Thyroid gland (tissue), 4 donors: Measurements from ENCODE around the gene RPL31. TPM values are rescaled to one million over a fixed set of nuclear protein-coding genes. Genes with fewer than 3 reads are reported as not detected.

Experiments
- DNase-seq, 2 donors: peaks; one replicate each; pipeline ENCODE4 v3.0.0-alpha.2; 2019
- H3K27ac ChIP-seq, 3 donors: fragments of 200-600 bp; sonication (generic); 1 replicate in 2 of 3; 2 replicates in 1 of 3; pipeline ENCODE4 v1.5.1; 2016 to 2019; ENCODE audit warnings: mild to moderate bottlenecking in 1 of 3, moderate library complexity in 1 of 3
- H3K27me3 ChIP-seq: fragments of 200-600 bp; sonication (generic); one replicate; pipeline ENCODE4 v1.5.1; 2019
- H3K36me3 ChIP-seq, 2 donors: fragments of 200-600 bp; sonication (generic); one replicate each; pipeline ENCODE4 v1.5.1; 2016 to 2019
- H3K4me1 ChIP-seq, 2 donors: fragments of 200-600 bp; sonication (generic); one replicate each; pipeline ENCODE4 v1.5.1; 2017 to 2019
- H3K4me3 ChIP-seq, 3 donors: fragments of 200-600 bp; sonication (generic); replicated peaks in 1 of 3; 1 replicate in 2 of 3; 2 replicates in 1 of 3; pipeline ENCODE4 v1.5.1; 2016; ENCODE audit warnings: mild to moderate bottlenecking in 1 of 3
- H3K9me3 ChIP-seq: fragments of 200-600 bp; sonication (generic); one replicate; pipeline ENCODE4 v1.5.1; 2017
- POLR2A ChIP-seq, 2 donors: fragments of 450-650 bp; IDR thresholded peaks; one replicate each; pipeline ENCODE4 v1.6.1; 2017; ENCODE audit warnings: antibody characterized with exemption in 2 of 2, mild to moderate bottlenecking in 2 of 2, moderate library complexity in 1 of 2
- WGBS, 2 donors: methylation state at CpG; one replicate each; pipeline ENCODE4 v1.1.5; 2017; 5-methylcytosine and 5-hydroxymethylcytosine counted together
- intact Hi-C: fragments of 100-400 bp; cut with DNase I; formaldehyde crosslinking; loops from one replicate; pipeline ENCODE4 v1.15.1; 2023
- total RNA-seq, 4 donors: library from RNA; depleted of rRNA; stranded (reverse); fragments of >200 nt; gene quantifications; one replicate each; pipeline ENCODE4 v1.2.3, GENCODE V29; 2016
- TF ChIP-seq, protein P1 (sequence below), 6 experiments: fragments of 200-600 bp in 3 of 6; fragments of 450-650 bp in 3 of 6; sonication (generic) in 3 of 6; IDR thresholded peaks; one replicate each; pipeline ENCODE4 v1.5.1; 2016 to 2019; ENCODE audit warnings: antibody characterized with exemption in 6 of 6, mild to moderate bottlenecking in 2 of 6, inconsistent platforms in 1 of 6, moderate library complexity in 1 of 6

Gene RPL31
- total RNA-seq, 4 donors from 2014 or later = 216 to 1,406 (median 718) TPM

DNA sequence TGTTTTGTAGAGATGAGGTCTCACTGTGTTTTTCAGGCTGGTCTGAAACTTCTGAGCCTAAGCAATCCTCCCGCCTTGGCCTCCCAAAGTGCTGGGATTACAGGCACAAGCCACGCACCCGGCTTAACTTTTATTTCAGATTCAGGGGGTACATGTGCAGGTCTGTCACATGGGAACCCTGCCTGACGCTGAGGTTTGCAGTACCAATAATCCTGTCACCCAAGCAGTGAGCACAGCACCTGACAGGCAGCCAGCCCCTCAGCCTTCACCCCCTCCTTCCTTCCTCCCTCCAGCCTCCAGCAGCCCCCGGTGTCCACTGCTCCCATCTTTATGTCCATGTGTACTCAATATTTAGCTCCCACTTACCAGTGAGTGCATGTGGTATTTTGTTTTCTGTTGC, 46.0 kb upstream of the RPL31 start:
- Histone ChIP-seq H3K27ac (no peak overlapping the region), H3K4me1 (peaks cover 5 to 17% of the 10 kb centered on the region in 2 donors), H3K9me3 (no peaks in the 10 kb centered on the region), H3K27me3 (no peaks in the 10 kb centered on the region), H3K36me3 (no peaks in the 10 kb centered on the region), H3K4me3 (no peak overlapping the region)
- DNase-seq = no peak
- TF ChIP-seq POLR2A (IDR thresholded peaks at IDR 0.05) = no peak
- TF ChIP-seq, protein P1, sequence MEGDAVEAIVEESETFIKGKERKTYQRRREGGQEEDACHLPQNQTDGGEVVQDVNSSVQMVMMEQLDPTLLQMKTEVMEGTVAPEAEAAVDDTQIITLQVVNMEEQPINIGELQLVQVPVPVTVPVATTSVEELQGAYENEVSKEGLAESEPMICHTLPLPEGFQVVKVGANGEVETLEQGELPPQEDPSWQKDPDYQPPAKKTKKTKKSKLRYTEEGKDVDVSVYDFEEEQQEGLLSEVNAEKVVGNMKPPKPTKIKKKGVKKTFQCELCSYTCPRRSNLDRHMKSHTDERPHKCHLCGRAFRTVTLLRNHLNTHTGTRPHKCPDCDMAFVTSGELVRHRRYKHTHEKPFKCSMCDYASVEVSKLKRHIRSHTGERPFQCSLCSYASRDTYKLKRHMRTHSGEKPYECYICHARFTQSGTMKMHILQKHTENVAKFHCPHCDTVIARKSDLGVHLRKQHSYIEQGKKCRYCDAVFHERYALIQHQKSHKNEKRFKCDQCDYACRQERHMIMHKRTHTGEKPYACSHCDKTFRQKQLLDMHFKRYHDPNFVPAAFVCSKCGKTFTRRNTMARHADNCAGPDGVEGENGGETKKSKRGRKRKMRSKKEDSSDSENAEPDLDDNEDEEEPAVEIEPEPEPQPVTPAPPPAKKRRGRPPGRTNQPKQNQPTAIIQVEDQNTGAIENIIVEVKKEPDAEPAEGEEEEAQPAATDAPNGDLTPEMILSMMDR (IDR thresholded peaks at IDR 0.05) = no peak
- 96 to 98% methylated on average over 5 of the region's 5 CpGs for WGBS, 2 donors
- intact Hi-C loops = no loop called here

DNA sequence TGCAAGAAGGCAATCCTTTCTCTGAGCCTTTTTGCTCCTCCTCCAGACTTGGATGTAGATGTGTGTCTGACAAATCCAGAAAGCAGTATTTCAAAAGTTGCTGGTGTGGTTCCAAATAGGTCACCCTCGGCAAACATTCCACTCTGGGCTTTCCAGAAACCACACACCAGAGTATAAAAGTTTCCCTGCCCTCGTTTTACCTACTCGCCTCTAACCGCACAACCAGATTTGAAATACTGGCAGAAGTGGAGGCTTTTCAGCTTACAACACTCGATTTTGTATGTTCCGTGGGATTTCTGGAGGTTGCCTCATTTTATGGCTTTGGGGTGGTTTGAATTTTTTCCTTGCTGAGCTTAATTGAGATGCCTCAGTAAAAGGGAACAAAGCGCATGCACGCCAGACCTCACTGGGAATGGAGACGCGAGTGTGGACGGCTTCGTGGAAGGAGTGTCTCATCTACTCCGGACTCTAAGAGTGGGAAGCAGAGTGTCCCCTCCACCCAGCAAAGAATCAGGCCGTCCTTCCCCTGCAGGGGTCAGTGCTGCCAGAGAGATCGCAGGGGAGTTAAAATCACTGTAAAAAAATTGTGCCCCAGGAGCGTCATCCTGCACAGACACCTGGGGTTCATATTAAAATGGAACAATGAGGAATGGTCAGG, 44.0 kb upstream of the RPL31 start:
- 58 to 60% methylated on average over 16 of the region's 16 CpGs for WGBS, 2 donors
- Histone ChIP-seq H3K4me3 (no peak overlapping the region), H3K9me3 (no peaks in the 10 kb centered on the region), H3K27ac (peak overlapping the region in 1 of 3 donors; percentile 42), H3K4me1 (peaks cover 5 to 17% of the 10 kb centered on the region in 2 donors), H3K27me3 (no peaks in the 10 kb centered on the region), H3K36me3 (no peaks in the 10 kb centered on the region)
- DNase-seq = peak; percentile 51 to 62
- intact Hi-C loops = no loop called here
- TF ChIP-seq POLR2A (IDR thresholded peaks at IDR 0.05) = no peak
- TF ChIP-seq, protein P1 (IDR thresholded peaks at IDR 0.05) = no peak

DNA sequence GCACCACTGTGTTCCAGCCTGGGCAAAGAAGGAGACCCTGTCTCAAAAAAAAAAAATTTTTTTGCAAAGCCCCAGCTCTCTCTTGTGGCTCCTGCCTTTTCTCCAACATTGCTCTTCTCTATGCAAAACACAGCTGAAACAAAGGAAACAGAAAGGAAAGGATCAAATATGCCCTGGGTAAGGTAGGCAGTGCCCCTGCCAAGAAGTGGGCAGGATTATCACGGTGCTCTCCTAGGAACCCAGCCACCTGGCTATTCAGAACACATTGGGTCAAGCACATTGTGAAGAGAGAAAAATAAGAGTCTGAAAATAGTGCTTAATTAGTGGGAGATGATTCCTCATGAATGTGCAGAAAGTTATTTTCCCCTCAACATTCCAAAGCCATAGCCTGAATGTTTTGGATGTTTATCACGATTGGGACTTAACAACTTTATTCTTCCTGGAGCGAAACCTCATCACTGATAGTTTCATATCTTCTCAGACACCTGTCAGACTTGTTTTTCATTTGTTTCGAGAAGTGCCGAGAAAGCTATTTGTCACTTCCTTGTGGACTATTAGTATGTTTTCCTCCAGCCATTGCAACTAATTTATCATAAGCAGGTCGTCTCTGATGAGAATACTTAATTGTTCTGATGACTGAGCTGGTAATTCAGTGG, 42.7 kb upstream of the RPL31 start:
- WGBS, 2 donors = 54 to 59% methylated on average over 6 of the region's 6 CpGs
- intact Hi-C loops = no loop called here

DNA sequence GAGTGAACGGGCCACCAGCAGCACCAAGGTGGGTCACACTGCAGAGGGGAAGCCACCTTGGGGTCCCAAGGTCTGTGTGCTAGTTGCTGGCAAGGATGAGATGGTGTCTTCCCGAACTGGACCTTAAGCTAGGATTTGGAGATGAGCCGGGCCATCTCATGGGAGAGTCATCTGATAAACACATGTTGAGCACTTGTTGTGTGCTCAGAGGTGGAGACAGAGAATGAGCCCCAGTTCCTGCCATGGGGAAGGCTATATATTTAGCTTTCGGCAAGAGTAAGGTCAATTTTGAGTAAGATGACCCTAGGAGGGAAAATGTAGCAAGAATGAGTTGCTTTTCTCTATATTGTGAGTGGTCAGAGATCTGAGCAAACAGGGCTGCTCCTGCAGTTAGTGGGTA, 41.4 kb upstream of the RPL31 start:
- TF ChIP-seq POLR2A (IDR thresholded peaks at IDR 0.05) = no peak
- TF ChIP-seq, protein P1 (IDR thresholded peaks at IDR 0.05) = no peak
- H3K27ac ChIP-seq = no peak overlapping the region
- WGBS, 2 donors = 91 to 95% methylated on average over 4 of the region's 4 CpGs
- H3K9me3 ChIP-seq = no peaks in the 10 kb centered on the region
- intact Hi-C loops = no loop called here
- H3K4me3 ChIP-seq = no peak overlapping the region
- no peak for DNase-seq
- H3K36me3 ChIP-seq = no peaks in the 10 kb centered on the region
- H3K4me1 ChIP-seq = peaks cover 8 to 17% of the 10 kb centered on the region in 2 donors
- H3K27me3 ChIP-seq = no peaks in the 10 kb centered on the region

More for the DNA sequence above, 42.7 kb upstream of the RPL31 start:
- Histone ChIP-seq H3K4me1 (peaks cover 5 to 17% of the 10 kb centered on the region in 2 donors), H3K9me3 (no peaks in the 10 kb centered on the region), H3K4me3 (no peak overlapping the region), H3K27me3 (no peaks in the 10 kb centered on the region), H3K36me3 (no peaks in the 10 kb centered on the region), H3K27ac (no peak overlapping the region)
- TF ChIP-seq, protein P1 (IDR thresholded peaks at IDR 0.05) = no peak
- no peak for TF ChIP-seq POLR2A (IDR thresholded peaks at IDR 0.05)
- no peak for DNase-seq

GRCh38 chr2:100962366-100963025, 39.6 kb upstream of the RPL31 start:
- Histone ChIP-seq H3K4me1 (peaks cover 8 to 16% of the 10 kb centered on the region in 2 donors), H3K4me3 (no peak overlapping the region), H3K27ac (no peak overlapping the region), H3K36me3 (no peaks in the 10 kb centered on the region), H3K27me3 (no peaks in the 10 kb centered on the region), H3K9me3 (no peaks in the 10 kb centered on the region)
- TF ChIP-seq, protein P1 (IDR thresholded peaks at IDR 0.05) = no peak
- TF ChIP-seq POLR2A (IDR thresholded peaks at IDR 0.05) = no peak
- intact Hi-C loops = no loop called here
- 90 to 91% methylated on average over 12 of the region's 12 CpGs for WGBS, 2 donors
- DNase-seq = no peak
